ENCODE measurements around the gene VMAC. TPM values are rescaled to one million over a fixed set of nuclear protein-coding genes. Genes with fewer than 3 reads are reported as not detected.

VMAC gene
- total and polyA plus RNA-seq, 2 of the 13 experiments (the other 11 are each of a cell fraction or from before 2014, with no cell fraction given), result 2.4 TPM

- TF ChIP-seq MTERF4 (CRISPR knock-in tag; IDR thresholded peaks at IDR 0.05) (no peak), NR2C2 (CRISPR knock-in tag; IDR thresholded peaks at IDR 0.05; ENCODE audit: borderline replicate concordance) (0 out of 2 replicates have a peak, but pooled peaks have one; percentile 15), ZNF713 (CRISPR knock-in tag; IDR thresholded peaks at IDR 0.05) (no peak)
Observed at GRCh38 chr19:5893296-5893903, 11.3 kb upstream of the VMAC start (continued).

DNA sequence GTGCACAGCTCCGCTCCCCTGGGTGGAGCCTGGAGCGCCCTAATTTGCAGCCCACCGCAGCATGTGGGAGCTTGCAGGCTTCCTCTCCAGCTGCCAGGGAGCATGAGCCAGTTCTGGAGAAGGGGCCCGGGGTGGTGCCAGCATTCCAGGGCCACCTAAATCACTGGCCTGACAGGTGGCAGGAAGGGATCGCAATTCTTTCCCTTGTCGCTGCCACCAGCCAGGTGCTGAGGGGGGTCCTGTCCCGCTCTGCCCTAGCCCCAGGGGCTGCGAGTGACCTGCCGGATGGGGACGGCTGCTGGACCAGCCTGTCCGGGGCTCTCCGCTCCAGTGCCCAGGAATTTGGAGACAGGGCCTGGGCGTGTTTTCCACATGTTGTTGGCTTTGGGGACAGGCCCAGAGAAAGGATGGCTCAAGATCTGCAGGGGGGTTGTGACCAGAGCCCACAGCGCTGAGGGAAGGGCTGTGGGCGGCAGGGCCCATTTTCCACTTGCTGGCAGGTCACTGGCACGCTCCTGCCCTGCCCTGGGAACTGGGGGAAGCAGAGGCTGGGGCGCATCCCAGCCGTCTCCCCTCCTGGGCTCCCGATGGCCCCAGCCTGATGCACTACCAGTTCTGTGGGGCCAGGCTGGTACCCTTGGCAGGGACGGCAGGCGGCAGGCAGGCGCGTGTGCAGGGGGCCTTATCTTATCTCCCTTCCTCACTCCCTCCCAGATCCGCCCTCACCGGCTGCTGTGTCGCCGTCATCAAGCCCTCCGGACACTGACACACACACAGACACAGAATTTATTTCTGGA is 10.6 kb upstream of the VMAC start:
- FAIRE-seq, result no peak
- ChIA-PET CTCF (ENCODE audit: low intra/inter-chr PET ratio, low total read pairs) (interaction anchor here (3.9 kb wide), 1 partner anchor 89 kb away, joined by 71 read pairs; the partner anchor contains the start of gene NRTN), POLR2A (interaction anchor here (1.2 to 1.5 kb wide), 4 partner anchors 9 to 66 kb away, joined by 4 to 7 read pairs (median 6); partner anchors contain the start of genes FUT6 and NDUFA11)
- no peak overlapping the region for H3K9ac ChIP-seq (ENCODE audit: insufficient read depth, low read depth, low read length)
- no peak overlapping the region for H3K27ac ChIP-seq (ENCODE audit: extremely low read length, insufficient read depth, low read length)
- intact Hi-C loops (cut with micrococcal nuclease; ENCODE audit: unreplicated experiment), result no loop called here
- H3K4me1 ChIP-seq (ENCODE audit: insufficient read depth, low read length), result peaks cover 41% of the 10 kb centered on the region
- H4K20me1 ChIP-seq (ENCODE audit: insufficient read depth, low read length), result no peaks in the 10 kb centered on the region
- no peak for ATAC-seq
- no peaks in the 10 kb centered on the region for H3K27me3 ChIP-seq (ENCODE audit: control insufficient read depth in 1 of 2, insufficient read depth in 2 of 2, low read length in 2 of 2)
- no peak overlapping the region for H3K4me3 ChIP-seq (replicated peaks in 1 of 3; ENCODE audit: insufficient read depth in 1 of 3, low read depth in 2 of 3, low read length in 3 of 3)
- in situ Hi-C loops (cut with HindIII; ENCODE audit: extremely low pct_ligation_motif_present, low pct_unique_long_range_greater_than_20kb), result loop anchor here (5.0 kb wide), 2 partner anchors 57 to 87 kb away; partner anchors contain the start of genes FUT6 and NRTN
- peaks cover 7 to 33% of the 10 kb centered on the region in 2 experiments; a peak in 4 of 5 replicates for H3K36me3 ChIP-seq (replicated peaks in 1 of 2; ENCODE audit: control insufficient read depth in 1 of 2, insufficient read depth in 2 of 2, low read length in 2 of 2)
- H2AFZ ChIP-seq (ENCODE audit: low read length), result no peak overlapping the region
- 90% methylated on average over 14 of the region's 28 CpGs for WGBS (ENCODE audit: low lambda C conversion rate)
- BruUV-seq (replicated peaks), result TSS peak; percentile 35
- H3K79me2 ChIP-seq (ENCODE audit: insufficient read depth, low read length), result peaks cover 6% of the 10 kb centered on the region
- DNase-seq (ENCODE audit: low spot score), result no peak
- no peak overlapping the region for H3K4me2 ChIP-seq (ENCODE audit: low read depth, low read length)
- H3K9me3 ChIP-seq (ENCODE audit: low read length), result no peaks in the 10 kb centered on the region
- TF ChIP-seq AGO2 (optimal IDR thresholded peaks at IDR 0.05; ENCODE audit: low read depth, low read length), result peak; percentile 97
- no peak for TF ChIP-seq ZNF850 (CRISPR knock-in tag; conservative IDR thresholded peaks at IDR 0.05)
- peak; percentile 45 for TF ChIP-seq POLR2G (IDR thresholded peaks at IDR 0.05; ENCODE audit: low read depth, low read length)
- 0 out of 2 replicates have a peak, but pooled peaks have one; percentile 29 for TF ChIP-seq ZHX1 (CRISPR knock-in tag; IDR thresholded peaks at IDR 0.05; ENCODE audit: low read depth)
- no peak for TF ChIP-seq JUN (CRISPR knock-in tag; IDR thresholded peaks at IDR 0.05)
- TF ChIP-seq, protein P1, sequence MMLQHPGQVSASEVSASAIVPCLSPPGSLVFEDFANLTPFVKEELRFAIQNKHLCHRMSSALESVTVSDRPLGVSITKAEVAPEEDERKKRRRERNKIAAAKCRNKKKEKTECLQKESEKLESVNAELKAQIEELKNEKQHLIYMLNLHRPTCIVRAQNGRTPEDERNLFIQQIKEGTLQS (CRISPR knock-in tag; IDR thresholded peaks at IDR 0.05), result no peak
- 0 out of 2 replicates have a peak, but pooled peaks have one; percentile 9 for TF ChIP-seq AKAP8 (CRISPR knock-in tag; IDR thresholded peaks at IDR 0.05)
- TF ChIP-seq POLR2AphosphoS5 (IDR thresholded peaks at IDR 0.05; ENCODE audit: low read depth, low read length), result 0 out of 2 replicates have a peak, but pooled peaks have one; percentile 11
- no peak for TF ChIP-seq ZNF253 (CRISPR knock-in tag; IDR thresholded peaks at IDR 0.05; ENCODE audit: borderline replicate concordance)
- no peak for TF ChIP-seq HNRNPLL (IDR thresholded peaks at IDR 0.05; ENCODE audit: low read depth, low read length, poor library complexity, severe bottlenecking)
- no peak for TF ChIP-seq SMARCC2 (IDR thresholded peaks at IDR 0.05)
- no peak for TF ChIP-seq FOSL2 (CRISPR knock-in tag; IDR thresholded peaks at IDR 0.05)
- 0 out of 2 replicates have a peak, but pooled peaks have one; percentile 5 for TF ChIP-seq NR2C2 (CRISPR knock-in tag; IDR thresholded peaks at IDR 0.05; ENCODE audit: borderline replicate concordance)
- TF ChIP-seq ZFX (CRISPR knock-in tag; IDR thresholded peaks at IDR 0.05; ENCODE audit: low read depth), result peak; percentile 26; the same call in 1 of the 2 replicates
